D721Med (cell line): ENCODE measurements around the gene KPNA1.

Experiments
- DNase-seq: peaks from one replicate; pipeline ENCODE4 v3.0.0; 2011; ENCODE audit warnings: low spot score; ENCODE audit not compliant: insufficient read length
- FAIRE-seq: peaks from 2 replicates; lab custom pipeline; 2011; peaks lifted over from hg19 to GRCh38; lab: Jason Lieb, UNC
- TF ChIP-seq, protein P1 (sequence below): IDR thresholded peaks from 2 replicates; pipeline ENCODE4 v1.5.1; 2012; ENCODE audit warnings: mild to moderate bottlenecking, control low read depth; ENCODE audit not compliant: insufficient read depth; ENCODE audit errors: missing control alignments

The KPNA1 gene

GRCh38 chr3:122443090-122443489, 71.6 kb downstream of the KPNA1 start:
- FAIRE-seq (no peak), DNase-seq (no peak)
- TF ChIP-seq, protein P1, sequence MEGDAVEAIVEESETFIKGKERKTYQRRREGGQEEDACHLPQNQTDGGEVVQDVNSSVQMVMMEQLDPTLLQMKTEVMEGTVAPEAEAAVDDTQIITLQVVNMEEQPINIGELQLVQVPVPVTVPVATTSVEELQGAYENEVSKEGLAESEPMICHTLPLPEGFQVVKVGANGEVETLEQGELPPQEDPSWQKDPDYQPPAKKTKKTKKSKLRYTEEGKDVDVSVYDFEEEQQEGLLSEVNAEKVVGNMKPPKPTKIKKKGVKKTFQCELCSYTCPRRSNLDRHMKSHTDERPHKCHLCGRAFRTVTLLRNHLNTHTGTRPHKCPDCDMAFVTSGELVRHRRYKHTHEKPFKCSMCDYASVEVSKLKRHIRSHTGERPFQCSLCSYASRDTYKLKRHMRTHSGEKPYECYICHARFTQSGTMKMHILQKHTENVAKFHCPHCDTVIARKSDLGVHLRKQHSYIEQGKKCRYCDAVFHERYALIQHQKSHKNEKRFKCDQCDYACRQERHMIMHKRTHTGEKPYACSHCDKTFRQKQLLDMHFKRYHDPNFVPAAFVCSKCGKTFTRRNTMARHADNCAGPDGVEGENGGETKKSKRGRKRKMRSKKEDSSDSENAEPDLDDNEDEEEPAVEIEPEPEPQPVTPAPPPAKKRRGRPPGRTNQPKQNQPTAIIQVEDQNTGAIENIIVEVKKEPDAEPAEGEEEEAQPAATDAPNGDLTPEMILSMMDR, result no peak

GRCh38 chr3:122435950-122436349, 78.8 kb downstream of the KPNA1 start:
- FAIRE-seq (no peak), DNase-seq (no peak)
- TF ChIP-seq, protein P1, result no peak

- FAIRE-seq, result no peak
- TF ChIP-seq, protein P1, result no peak
- no peak for DNase-seq
Measured at GRCh38 chr3:122430371-122430770, 84.4 kb downstream of the KPNA1 start.

GRCh38 chr3:122427857-122428471, 86.8 kb downstream of the KPNA1 start:
- FAIRE-seq (peak; percentile 73), DNase-seq (no peak)
- TF ChIP-seq, protein P1, result no peak

DNA sequence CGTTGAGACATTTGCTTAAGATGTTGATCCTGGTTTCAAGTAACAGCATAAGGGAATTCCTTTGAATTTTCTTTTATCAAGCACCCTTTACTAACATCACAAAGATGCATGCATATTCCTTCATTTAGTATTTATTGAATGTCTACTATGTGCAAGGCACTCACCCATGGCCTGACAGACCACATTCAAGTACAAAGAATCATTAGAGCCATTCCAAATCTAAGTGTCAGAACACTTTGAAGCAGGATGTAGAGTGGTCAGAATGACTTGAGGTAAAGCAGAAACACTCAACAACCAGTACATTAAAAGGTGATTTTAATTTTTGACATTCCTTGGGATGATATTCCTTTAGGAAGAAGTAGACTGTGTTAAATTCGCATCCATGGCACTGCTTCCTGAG, 92.9 kb downstream of the KPNA1 start:
- no peak for FAIRE-seq
- no peak for DNase-seq
- TF ChIP-seq, protein P1, result no peak

GRCh38 chr3:122421101-122421500, 93.6 kb downstream of the KPNA1 start:
- TF ChIP-seq, protein P1, result no peak
- FAIRE-seq (no peak), DNase-seq (no peak)

DNA sequence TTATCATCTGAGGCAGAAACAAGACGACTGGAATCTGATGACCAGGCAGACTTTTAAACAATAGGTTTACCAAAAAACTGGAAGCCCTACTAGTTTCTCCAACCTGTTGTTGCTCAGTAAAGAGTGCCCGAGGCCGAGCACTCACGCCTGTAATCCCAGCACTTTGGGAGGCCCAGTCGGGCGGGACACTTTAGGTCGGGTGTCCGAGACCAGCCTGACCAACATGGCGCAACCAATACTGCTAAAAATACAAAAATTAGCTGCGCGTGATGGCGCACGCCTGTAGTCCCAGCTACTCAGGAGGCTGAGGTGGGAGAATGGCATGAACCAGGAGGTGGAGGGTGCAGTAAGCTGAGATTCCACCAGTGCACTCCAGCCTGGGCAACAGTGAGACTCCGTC, 97.8 kb downstream of the KPNA1 start:
- DNase-seq (no peak), FAIRE-seq (no peak)
- TF ChIP-seq, protein P1, result no peak
